H9 (cell line): ENCODE results near the gene INSIG1. TPM values are rescaled to one million over a fixed set of nuclear protein-coding genes. Genes with fewer than 3 reads are reported as not detected.

ENCODE experiments used
- DNase-seq: peaks from one replicate; pipeline ENCODE4 v3.0.0-alpha.2; 2017
- H2AFZ ChIP-seq: one replicate; pipeline ENCODE4 v1.6.1; 2013; ENCODE audit warnings: mild to moderate bottlenecking, low read length, control low read depth, moderate library complexity
- H2AK5ac ChIP-seq: 2 replicates; pipeline ENCODE4 v1.6.1; 2013; ENCODE audit warnings: low read length, control low read depth, mixed read lengths; ENCODE audit not compliant: insufficient read length
- H2BK120ac ChIP-seq: one replicate; pipeline ENCODE4 v1.6.1; 2013; ENCODE audit warnings: low read depth, mild to moderate bottlenecking, low read length, control low read depth, inconsistent platforms; ENCODE audit not compliant: poor library complexity, severe bottlenecking
- H2BK12ac ChIP-seq: 2 replicates; pipeline ENCODE4 v1.6.1; 2013; ENCODE audit warnings: low read length, control low read depth, mixed read lengths, low read depth; ENCODE audit not compliant: insufficient read length
- H2BK15ac ChIP-seq: 2 replicates; pipeline ENCODE4 v1.6.1; 2013; ENCODE audit warnings: low read depth, low read length, control low read depth
- H2BK20ac ChIP-seq: one replicate; pipeline ENCODE4 v1.6.1; 2013; ENCODE audit warnings: low read depth, mild to moderate bottlenecking, low read length, control low read depth, inconsistent platforms; ENCODE audit not compliant: poor library complexity, severe bottlenecking
- H2BK5ac ChIP-seq: 2 replicates; pipeline ENCODE4 v1.6.1; 2013; ENCODE audit warnings: low read length, control low read depth, mixed read lengths; ENCODE audit not compliant: insufficient read length
- H3K14ac ChIP-seq: 2 replicates; pipeline ENCODE4 v1.6.1; 2013; ENCODE audit warnings: low read length, control low read depth; ENCODE audit not compliant: insufficient read depth
- H3K18ac ChIP-seq: 2 replicates; pipeline ENCODE4 v1.6.1; 2013; ENCODE audit warnings: low read depth, mild to moderate bottlenecking, mixed read lengths, low read length, control low read depth; ENCODE audit not compliant: insufficient read length
- H3K23ac ChIP-seq: 2 replicates; pipeline ENCODE4 v1.6.1; 2013; ENCODE audit warnings: low read length, control low read depth, mixed read lengths, low read depth; ENCODE audit not compliant: insufficient read length
- H3K23me2 ChIP-seq: 2 replicates; pipeline ENCODE4 v1.6.1; 2013; ENCODE audit warnings: low read depth, mild to moderate bottlenecking, mixed read lengths, low read length, control low read depth; ENCODE audit not compliant: insufficient read length, poor library complexity, severe bottlenecking
- H3K27ac ChIP-seq: 2 replicates; pipeline ENCODE4 v1.5.1; 2013; ENCODE audit warnings: low read length, control low read depth, mixed read lengths, low read depth; ENCODE audit not compliant: insufficient read length
- H3K27me3 ChIP-seq: 2 replicates; pipeline ENCODE4 v1.6.1; 2013; ENCODE audit warnings: low read length, control low read depth, inconsistent platforms; ENCODE audit not compliant: insufficient read depth
- H3K4ac ChIP-seq: 2 replicates; pipeline ENCODE4 v1.6.1; 2013; ENCODE audit warnings: low read depth, mild to moderate bottlenecking, control low read depth, inconsistent platforms, low read length, moderate library complexity
- H3K4me1 ChIP-seq: 2 replicates; pipeline ENCODE4 v1.6.1; 2013; ENCODE audit warnings: low read length, control low read depth, inconsistent platforms; ENCODE audit not compliant: insufficient read depth
- H3K4me2 ChIP-seq: 2 replicates; pipeline ENCODE4 v1.6.1; 2013; ENCODE audit warnings: low read length, control low read depth, mixed read lengths; ENCODE audit not compliant: insufficient read length, insufficient read depth
- H3K56ac ChIP-seq: 2 replicates; pipeline ENCODE4 v1.6.1; 2013; ENCODE audit warnings: low read depth, mild to moderate bottlenecking, mixed read lengths, low read length, control low read depth; ENCODE audit not compliant: insufficient read length
- H3K79me1 ChIP-seq: 2 replicates; pipeline ENCODE4 v1.6.1; 2013; ENCODE audit warnings: low read depth, mild to moderate bottlenecking, moderate library complexity, low read length, control low read depth, inconsistent platforms; ENCODE audit not compliant: insufficient read depth, poor library complexity, severe bottlenecking
- H3K79me2 ChIP-seq: 2 replicates; pipeline ENCODE4 v1.6.1; 2013; ENCODE audit warnings: low read length, control low read depth, inconsistent platforms; ENCODE audit not compliant: insufficient read depth
- H3K9ac ChIP-seq: 2 replicates; pipeline ENCODE4 v1.6.1; 2013; ENCODE audit warnings: low read length, control low read depth, mixed read lengths; ENCODE audit not compliant: insufficient read length; ENCODE audit errors: extremely low read depth
- H3K9me3 ChIP-seq: one replicate; pipeline ENCODE4 v1.6.1; 2013; ENCODE audit warnings: low read depth, low read length, inconsistent platforms; ENCODE audit not compliant: control insufficient read depth
- H3T11ph ChIP-seq: one replicate; pipeline ENCODE4 v1.6.1; 2013; ENCODE audit warnings: mild to moderate bottlenecking, low read length, control low read depth, inconsistent platforms
- H4K20me1 ChIP-seq: one replicate; pipeline ENCODE4 v1.6.1; 2013; ENCODE audit not compliant: control insufficient read depth, insufficient read length, insufficient read depth
- H4K5ac ChIP-seq: 2 replicates; pipeline ENCODE4 v1.6.1; 2013; ENCODE audit warnings: low read depth, mild to moderate bottlenecking, mixed read lengths, low read length, control low read depth; ENCODE audit not compliant: insufficient read length
- H4K8ac ChIP-seq: replicated peaks from 2 replicates; pipeline ENCODE4 v1.6.1; 2013; ENCODE audit warnings: low read length, control low read depth, mixed read lengths, low read depth; ENCODE audit not compliant: insufficient read length
- H4K91ac ChIP-seq: 2 replicates; pipeline ENCODE4 v1.6.1; 2013; ENCODE audit warnings: low read depth, mild to moderate bottlenecking, moderate library complexity, mixed read lengths, low read length, control low read depth; ENCODE audit not compliant: insufficient read length
- H3K27ac Mint-ChIP-seq, 3 experiments: 2 replicates in 2 of 3; 3 replicates in 1 of 3; pipeline ENCODE4 v1.8.0; 2020 to 2021; ENCODE audit warnings: mixed read lengths in 3 of 3, mild to moderate bottlenecking in 1 of 3, moderate library complexity in 1 of 3
- H3K27me3 Mint-ChIP-seq: 2 replicates; pipeline ENCODE4 v1.8.0; 2021; ENCODE audit warnings: low read depth, mild to moderate bottlenecking, moderate library complexity, mixed read lengths
- H3K36me3 Mint-ChIP-seq, 3 experiments: 2 replicates in 2 of 3; 3 replicates in 1 of 3; pipeline ENCODE4 v1.8.0; 2020 to 2021; ENCODE audit warnings: low read depth in 3 of 3, mixed read lengths in 3 of 3; ENCODE audit not compliant: insufficient read depth in 1 of 3
- H3K4me1 Mint-ChIP-seq, 2 experiments: 2 replicates each; pipeline ENCODE4 v1.8.0; 2020; ENCODE audit warnings: mixed read lengths in 2 of 2
- H3K4me3 Mint-ChIP-seq, 2 experiments: 2 replicates in 1 of 2; 3 replicates in 1 of 2; pipeline ENCODE4 v1.8.0; 2020 to 2021; ENCODE audit warnings: mild to moderate bottlenecking in 2 of 2, mixed read lengths in 2 of 2, moderate library complexity in 1 of 2
- H3K9me3 Mint-ChIP-seq, 2 experiments: 2 replicates in 1 of 2; 3 replicates in 1 of 2; pipeline ENCODE4 v1.8.0; 2020; ENCODE audit warnings: mild to moderate bottlenecking in 2 of 2, mixed read lengths in 2 of 2, moderate library complexity in 1 of 2
- WGBS: extraction: QIAGEN DNeasy Blood & Tissue Kit; methylation state at CpG from one replicate; pipeline ENCODE4 v1.1.7; 2013; ENCODE audit warnings: missing lambda C conversion rate, low lambda C conversion rate, mixed read lengths; ENCODE audit not compliant: insufficient read length; ENCODE audit errors: extremely low coverage; 5-methylcytosine and 5-hydroxymethylcytosine counted together
- total RNA-seq: library from RNA; stranded (reverse); gene quantifications from 2 replicates; pipeline ENCODE4 v1.2.1, GENCODE V29; 2021
- TF ChIP-seq, protein P1 (sequence below): fragments of 200-600 bp; sonication (generic); conservative IDR thresholded peaks from 3 replicates; pipeline ENCODE4 v1.8.0; 2021; ENCODE audit warnings: antibody characterized with exemption, mild to moderate bottlenecking

INSIG1 gene
- total RNA-seq, 1 experiment from 2014 or later, result 23.3 TPM

DNA sequence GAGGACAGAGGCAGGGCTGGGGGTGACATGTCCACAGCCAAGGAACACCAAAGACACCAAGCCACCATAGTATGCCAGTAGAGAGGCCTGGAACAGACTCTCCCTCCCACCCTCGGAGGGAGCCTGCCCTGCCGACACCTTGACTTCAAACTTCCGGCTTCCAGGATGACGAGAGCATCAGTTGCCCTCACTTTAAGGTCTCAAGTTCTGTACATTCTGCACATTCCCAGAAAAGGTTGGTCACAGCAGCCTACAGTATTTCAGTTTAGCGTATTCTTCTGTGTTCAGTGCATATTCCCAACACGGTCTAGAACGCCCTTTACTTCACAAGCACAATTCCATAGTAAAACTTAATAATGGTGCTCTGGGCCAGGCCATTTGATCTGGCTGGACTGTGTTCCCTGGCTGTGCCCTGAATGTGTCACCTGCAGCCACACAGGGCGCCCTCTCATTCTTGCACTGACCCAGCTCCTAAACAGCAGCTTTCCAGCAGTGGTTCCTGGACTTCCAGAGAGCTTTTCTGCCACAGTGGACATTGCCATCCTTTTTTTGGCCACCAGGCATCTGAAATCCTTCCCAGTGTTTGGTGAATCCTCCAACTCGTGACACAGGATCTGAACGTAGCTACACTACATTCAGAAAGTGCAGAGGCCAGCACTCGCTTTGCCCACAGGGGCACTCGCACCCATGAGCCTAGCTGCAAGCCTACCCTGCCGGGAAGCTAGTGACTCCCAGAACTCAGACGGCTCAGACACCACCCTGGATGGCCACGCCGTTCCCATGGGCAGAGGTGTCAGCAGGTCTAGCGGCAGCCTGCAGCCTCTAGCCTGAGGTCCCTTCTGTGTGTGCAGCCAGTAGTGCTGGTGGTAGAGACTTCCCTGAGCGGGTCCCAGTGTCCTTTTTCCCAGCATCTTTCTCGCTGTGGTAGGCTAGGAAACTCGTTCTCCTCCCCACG is 36.4 kb upstream of the INSIG1 start:
- H3K27ac Mint-ChIP-seq, result no peak overlapping the region

More for the DNA sequence above, 36.4 kb upstream of the INSIG1 start:
- Histone ChIP-seq H4K8ac (no peak overlapping the region), H3K27me3 (no peaks in the 10 kb centered on the region), H3K9ac (no peak overlapping the region), H3K18ac (no peak overlapping the region), H2AK5ac (no peak overlapping the region), H2BK120ac (no peak overlapping the region), H4K5ac (no peak overlapping the region), H2BK15ac (no peak overlapping the region), H2BK5ac (no peak overlapping the region), H2AFZ (no peak overlapping the region), H3K4me2 (no peak overlapping the region), H3K4me1 (no peaks in the 10 kb centered on the region), H3K23me2 (no peaks in the 10 kb centered on the region), H3K27ac (no peak overlapping the region), H3T11ph (no peak overlapping the region), H3K4ac (no peak overlapping the region), H3K79me2 (no peaks in the 10 kb centered on the region), H3K14ac (no peak overlapping the region), H4K20me1 (no peaks in the 10 kb centered on the region), H3K79me1 (no peaks in the 10 kb centered on the region), H3K56ac (no peak overlapping the region), H3K9me3 (no peaks in the 10 kb centered on the region), H4K91ac (no peak overlapping the region), H3K23ac (no peak overlapping the region), H2BK12ac (no peak overlapping the region), H2BK20ac (no peak overlapping the region)
- peaks cover 5% of the 10 kb centered on the region for H3K27me3 Mint-ChIP-seq
- no peak overlapping the region for H3K4me3 Mint-ChIP-seq
- peaks cover 2 to 4% of the 10 kb centered on the region in 2 experiments; a peak in 2 of 4 replicates for H3K4me1 Mint-ChIP-seq
- TF ChIP-seq, protein P1, sequence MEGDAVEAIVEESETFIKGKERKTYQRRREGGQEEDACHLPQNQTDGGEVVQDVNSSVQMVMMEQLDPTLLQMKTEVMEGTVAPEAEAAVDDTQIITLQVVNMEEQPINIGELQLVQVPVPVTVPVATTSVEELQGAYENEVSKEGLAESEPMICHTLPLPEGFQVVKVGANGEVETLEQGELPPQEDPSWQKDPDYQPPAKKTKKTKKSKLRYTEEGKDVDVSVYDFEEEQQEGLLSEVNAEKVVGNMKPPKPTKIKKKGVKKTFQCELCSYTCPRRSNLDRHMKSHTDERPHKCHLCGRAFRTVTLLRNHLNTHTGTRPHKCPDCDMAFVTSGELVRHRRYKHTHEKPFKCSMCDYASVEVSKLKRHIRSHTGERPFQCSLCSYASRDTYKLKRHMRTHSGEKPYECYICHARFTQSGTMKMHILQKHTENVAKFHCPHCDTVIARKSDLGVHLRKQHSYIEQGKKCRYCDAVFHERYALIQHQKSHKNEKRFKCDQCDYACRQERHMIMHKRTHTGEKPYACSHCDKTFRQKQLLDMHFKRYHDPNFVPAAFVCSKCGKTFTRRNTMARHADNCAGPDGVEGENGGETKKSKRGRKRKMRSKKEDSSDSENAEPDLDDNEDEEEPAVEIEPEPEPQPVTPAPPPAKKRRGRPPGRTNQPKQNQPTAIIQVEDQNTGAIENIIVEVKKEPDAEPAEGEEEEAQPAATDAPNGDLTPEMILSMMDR, result no peak
- no CpG with 5 or more reads among the region's 21 CpGs for WGBS
- DNase-seq, result no peak
- no peaks in the 10 kb centered on the region for H3K9me3 Mint-ChIP-seq
- H3K36me3 Mint-ChIP-seq, result no peaks in the 10 kb centered on the region
